BE2C (cell line): ENCODE results near the gene ERN2.
A peak's percentile ranks its signal among the peaks of the same experiment; 100 is the strongest.
"Not testable (repeated sequence)": the region's sequence is repeated elsewhere in the genome, so short reads cannot be mapped to it uniquely, and the experiment has no call there.

Source experiments
- DNase-seq: peaks from one replicate; pipeline ENCODE4 v3.0.0-alpha.2; 2020
- H3K27me3 ChIP-seq: fragments of 250-450 bp; sonication (Bioruptor Pico); 2 replicates; pipeline ENCODE4 v1.5.1; 2020; ENCODE audit warnings: mild to moderate bottlenecking
- H3K36me3 ChIP-seq: fragments of 250-450 bp; sonication (Bioruptor Pico); 2 replicates; pipeline ENCODE4 v1.5.1; 2020; ENCODE audit warnings: mild to moderate bottlenecking
- H3K4me1 ChIP-seq: fragments of 250-450 bp; sonication (Bioruptor Pico); 2 replicates; pipeline ENCODE4 v1.5.1; 2020
- H3K4me3 ChIP-seq: 2 replicates; pipeline ENCODE4 v1.5.1; 2011; ENCODE audit warnings: low read depth, low read length
- H3K9me3 ChIP-seq: fragments of 250-450 bp; sonication (Bioruptor Pico); 2 replicates; pipeline ENCODE4 v1.5.1; 2020
- TF ChIP-seq, protein P1 (sequence below): IDR thresholded peaks from 2 replicates; pipeline ENCODE4 v1.5.1; 2012; ENCODE audit warnings: mild to moderate bottlenecking, low read depth, low read length

The ERN2 gene

DNA sequence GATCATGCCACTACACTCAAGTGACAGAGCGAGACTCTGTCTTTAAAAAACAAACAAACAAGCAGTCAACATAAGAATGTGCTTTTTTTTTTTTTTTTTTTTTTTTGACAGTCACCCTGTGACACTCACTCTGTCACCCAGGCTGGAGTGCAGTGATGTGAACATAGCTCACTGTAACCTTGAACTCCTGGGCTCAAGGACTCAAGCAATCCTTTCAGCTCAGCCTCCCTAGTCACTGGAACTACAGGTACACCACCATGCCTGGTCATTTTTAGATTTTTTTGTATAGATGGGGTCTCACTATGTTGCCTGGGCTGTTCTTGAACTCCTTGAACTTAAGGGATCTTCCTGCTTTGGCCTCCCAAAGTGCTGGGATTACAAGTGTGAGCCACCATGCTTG is 26.5 kb upstream of the ERN2 start:
- H3K27me3 ChIP-seq: peaks cover 17% of the 10 kb centered on the region
- TF ChIP-seq, protein P1, sequence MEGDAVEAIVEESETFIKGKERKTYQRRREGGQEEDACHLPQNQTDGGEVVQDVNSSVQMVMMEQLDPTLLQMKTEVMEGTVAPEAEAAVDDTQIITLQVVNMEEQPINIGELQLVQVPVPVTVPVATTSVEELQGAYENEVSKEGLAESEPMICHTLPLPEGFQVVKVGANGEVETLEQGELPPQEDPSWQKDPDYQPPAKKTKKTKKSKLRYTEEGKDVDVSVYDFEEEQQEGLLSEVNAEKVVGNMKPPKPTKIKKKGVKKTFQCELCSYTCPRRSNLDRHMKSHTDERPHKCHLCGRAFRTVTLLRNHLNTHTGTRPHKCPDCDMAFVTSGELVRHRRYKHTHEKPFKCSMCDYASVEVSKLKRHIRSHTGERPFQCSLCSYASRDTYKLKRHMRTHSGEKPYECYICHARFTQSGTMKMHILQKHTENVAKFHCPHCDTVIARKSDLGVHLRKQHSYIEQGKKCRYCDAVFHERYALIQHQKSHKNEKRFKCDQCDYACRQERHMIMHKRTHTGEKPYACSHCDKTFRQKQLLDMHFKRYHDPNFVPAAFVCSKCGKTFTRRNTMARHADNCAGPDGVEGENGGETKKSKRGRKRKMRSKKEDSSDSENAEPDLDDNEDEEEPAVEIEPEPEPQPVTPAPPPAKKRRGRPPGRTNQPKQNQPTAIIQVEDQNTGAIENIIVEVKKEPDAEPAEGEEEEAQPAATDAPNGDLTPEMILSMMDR: no peak
- H3K4me3 ChIP-seq: no peak overlapping the region
- no peak for DNase-seq
- no peaks in the 10 kb centered on the region for H3K9me3 ChIP-seq
- no peaks in the 10 kb centered on the region for H3K36me3 ChIP-seq
- no peaks in the 10 kb centered on the region for H3K4me1 ChIP-seq

DNA sequence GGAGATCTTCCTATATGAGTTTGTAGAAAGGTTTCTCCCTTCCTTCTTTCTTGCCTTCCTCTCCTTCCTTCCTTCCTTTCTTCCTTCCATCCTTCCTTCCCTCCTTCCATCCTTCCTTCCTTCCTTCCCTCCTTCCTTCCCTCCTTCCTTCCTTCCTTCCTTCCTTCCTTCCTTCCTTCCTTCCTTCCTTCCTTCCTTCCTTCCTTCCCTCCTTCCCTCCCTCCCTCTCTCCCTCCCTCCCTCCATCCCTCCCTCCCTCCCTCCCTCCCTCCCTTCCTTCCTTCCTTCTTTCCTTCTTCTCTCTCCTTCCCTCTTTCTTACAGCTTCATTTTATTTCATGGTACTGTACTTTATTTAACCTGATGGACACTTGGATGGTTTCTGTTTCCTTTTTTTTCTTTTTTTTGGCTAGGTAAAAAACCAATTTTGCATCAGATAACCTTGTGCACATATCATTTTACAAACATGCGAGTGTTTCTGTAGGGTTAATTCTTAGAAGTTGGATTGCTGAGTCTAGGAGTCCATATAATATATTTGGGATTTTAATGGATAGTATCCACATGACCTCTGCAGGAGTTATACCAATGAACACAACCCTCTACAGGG is 24.5 kb upstream of the ERN2 start:
- peaks cover 13% of the 10 kb centered on the region for H3K27me3 ChIP-seq
- not testable (repeated sequence) for H3K36me3 ChIP-seq, DNase-seq, H3K9me3 ChIP-seq, H3K4me1 ChIP-seq, H3K4me3 ChIP-seq

DNA sequence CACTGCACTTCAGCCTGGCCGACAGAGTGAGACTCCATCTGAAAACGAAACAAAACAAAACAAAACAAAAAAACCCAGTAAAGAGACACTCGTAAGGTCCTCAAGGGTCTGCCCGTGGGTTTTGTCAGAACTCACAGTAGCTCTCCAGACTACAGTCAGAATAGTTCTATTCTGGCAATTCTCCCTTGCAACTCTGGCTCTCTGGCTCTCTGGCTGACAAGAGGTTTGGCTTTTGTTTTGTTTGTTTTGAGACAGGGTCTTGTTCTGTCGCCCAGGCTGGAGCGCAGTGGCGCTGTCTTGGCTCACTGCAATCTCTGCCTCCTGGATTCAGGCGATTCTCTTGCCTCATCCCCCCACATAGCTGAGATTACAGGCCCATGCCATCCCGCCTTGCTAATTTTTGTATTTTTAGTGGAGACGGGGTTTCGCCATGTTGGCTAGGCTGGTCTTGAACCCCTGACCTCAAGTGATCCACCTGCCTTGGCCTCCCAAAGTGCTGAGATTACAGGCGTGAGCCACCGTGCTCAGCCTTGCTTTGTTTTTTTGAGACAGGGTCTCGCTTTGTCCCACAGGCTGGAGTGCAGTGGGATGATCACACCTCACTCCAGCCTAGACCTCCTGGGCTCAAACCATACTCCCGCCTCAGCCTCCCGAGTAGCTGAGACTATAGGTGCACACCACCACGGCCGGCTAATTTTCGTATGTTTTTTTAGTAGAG is 21.3 kb upstream of the ERN2 start:
- DNase-seq: no peak
- TF ChIP-seq, protein P1: no peak
- H3K4me1 ChIP-seq: no peaks in the 10 kb centered on the region
- peaks cover 13% of the 10 kb centered on the region for H3K27me3 ChIP-seq
- no peaks in the 10 kb centered on the region for H3K9me3 ChIP-seq
- H3K36me3 ChIP-seq: no peaks in the 10 kb centered on the region
- H3K4me3 ChIP-seq: no peak overlapping the region

DNA sequence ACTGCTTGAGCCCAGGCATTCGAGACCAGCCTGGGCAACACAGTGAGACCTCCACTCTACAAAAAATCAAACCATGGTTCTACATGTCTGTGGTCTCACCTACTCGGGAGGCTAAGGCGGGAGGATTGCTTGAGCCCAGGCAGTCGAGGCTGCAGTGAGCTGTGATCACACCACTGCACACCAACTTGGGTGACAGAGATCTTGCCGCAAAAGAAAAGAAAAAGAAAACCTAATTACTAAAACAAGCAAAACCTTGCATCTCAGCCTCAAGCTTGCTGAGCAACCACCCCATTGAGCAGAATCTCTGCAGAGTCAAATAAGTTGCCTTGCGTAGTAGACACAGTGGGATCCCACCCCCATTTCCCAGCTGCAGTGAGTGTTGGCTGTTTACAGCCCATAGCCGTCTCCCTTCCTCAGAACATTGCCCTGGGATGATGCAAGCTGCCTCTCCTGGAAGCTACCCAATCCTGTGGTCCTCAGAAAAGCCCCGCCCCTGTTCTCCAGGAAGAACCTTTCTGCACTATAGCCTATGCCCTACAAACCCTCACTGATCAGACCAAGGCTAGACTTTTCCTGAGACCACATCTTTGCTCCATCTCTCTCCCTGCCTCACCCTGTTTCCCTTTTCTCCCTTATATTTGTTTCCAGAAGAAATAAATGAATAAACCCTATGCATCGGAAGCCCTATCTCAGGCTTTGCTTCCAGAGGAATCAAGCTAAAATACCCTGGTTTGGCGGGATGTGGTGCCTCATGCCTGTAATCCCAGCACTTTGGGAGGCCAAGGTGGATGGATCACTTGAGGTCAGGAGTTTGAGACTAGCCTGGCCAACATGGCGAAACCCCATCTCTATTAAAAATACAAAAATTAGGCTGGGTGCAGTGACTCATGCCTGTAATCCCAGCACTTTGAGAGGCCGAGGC is 16.7 kb upstream of the ERN2 start:
- TF ChIP-seq, protein P1: no peak
- Histone ChIP-seq H3K4me1 (no peaks in the 10 kb centered on the region), H3K9me3 (no peaks in the 10 kb centered on the region), H3K36me3 (no peaks in the 10 kb centered on the region), H3K4me3 (no peak overlapping the region), H3K27me3 (no peaks in the 10 kb centered on the region)
- peak; percentile 32 for DNase-seq

DNA sequence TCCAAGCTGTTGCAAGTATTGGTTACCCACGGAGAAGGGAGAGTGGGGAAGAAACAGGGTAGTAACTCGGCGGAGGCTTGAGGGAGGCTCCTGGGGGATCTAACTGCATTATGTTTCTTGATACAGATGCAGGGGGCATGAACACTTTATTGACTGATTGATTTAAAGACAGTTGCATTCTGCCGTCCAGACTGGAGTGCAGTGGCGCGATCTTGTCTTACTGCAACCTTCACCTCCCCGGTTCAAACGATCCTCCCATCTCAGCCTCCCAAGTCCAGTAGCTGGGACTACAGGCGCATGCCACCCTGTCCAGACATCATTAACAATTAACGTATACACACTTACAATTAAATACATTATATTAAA is 15.1 kb upstream of the ERN2 start:
- Histone ChIP-seq H3K36me3 (no peaks in the 10 kb centered on the region), H3K27me3 (no peaks in the 10 kb centered on the region), H3K4me1 (no peaks in the 10 kb centered on the region), H3K4me3 (no peak overlapping the region), H3K9me3 (no peaks in the 10 kb centered on the region)
- no peak for DNase-seq
- TF ChIP-seq, protein P1: no peak

DNA sequence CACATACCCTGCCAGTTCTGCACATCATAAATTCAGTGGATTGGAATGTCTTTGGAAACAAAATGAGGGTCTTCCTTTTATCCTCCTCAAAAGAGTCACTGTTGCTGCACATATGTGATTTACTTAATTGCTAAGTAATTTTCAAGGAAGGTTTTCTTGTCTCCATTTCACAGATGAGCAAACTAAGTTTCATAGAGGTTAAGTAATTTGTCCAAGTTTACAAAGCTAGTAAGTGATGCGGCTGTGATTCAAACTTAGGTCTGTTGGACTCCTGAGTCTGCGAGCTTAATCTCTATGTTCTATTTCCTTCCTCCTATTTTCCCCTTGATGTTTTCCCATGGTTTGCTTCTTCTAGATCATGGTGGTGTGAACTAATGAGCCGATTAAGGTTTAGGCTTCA is 13.7 kb upstream of the ERN2 start:
- DNase-seq: no peak
- Histone ChIP-seq H3K27me3 (no peaks in the 10 kb centered on the region), H3K4me1 (no peaks in the 10 kb centered on the region), H3K9me3 (no peaks in the 10 kb centered on the region), H3K36me3 (no peaks in the 10 kb centered on the region), H3K4me3 (no peak overlapping the region)
- TF ChIP-seq, protein P1: no peak
